Epithelial cell of esophagus (primary cell): Measurements from ENCODE around the gene ARHGEF33.

ENCODE experiments used
- DNase-seq: peaks from one replicate; pipeline ENCODE4 v3.0.0; 2010; ENCODE audit warnings: low read depth
- H3K4me3 ChIP-seq: 2 replicates; pipeline ENCODE4 v1.5.1; 2011; ENCODE audit warnings: mild to moderate bottlenecking, low read length, control low read depth
- TF ChIP-seq, protein P1 (sequence below): IDR thresholded peaks from 2 replicates; pipeline ENCODE4 v1.5.1; 2011; ENCODE audit warnings: low read depth, mild to moderate bottlenecking, low read length, control low read depth, inconsistent platforms; ENCODE audit not compliant: insufficient read depth; ENCODE audit errors: missing control alignments

The ARHGEF33 gene

GRCh38 chr2:38943784-38944183 is 54.1 kb downstream of the ARHGEF33 start:
- H3K4me3 ChIP-seq, result no peak overlapping the region
- TF ChIP-seq, protein P1, sequence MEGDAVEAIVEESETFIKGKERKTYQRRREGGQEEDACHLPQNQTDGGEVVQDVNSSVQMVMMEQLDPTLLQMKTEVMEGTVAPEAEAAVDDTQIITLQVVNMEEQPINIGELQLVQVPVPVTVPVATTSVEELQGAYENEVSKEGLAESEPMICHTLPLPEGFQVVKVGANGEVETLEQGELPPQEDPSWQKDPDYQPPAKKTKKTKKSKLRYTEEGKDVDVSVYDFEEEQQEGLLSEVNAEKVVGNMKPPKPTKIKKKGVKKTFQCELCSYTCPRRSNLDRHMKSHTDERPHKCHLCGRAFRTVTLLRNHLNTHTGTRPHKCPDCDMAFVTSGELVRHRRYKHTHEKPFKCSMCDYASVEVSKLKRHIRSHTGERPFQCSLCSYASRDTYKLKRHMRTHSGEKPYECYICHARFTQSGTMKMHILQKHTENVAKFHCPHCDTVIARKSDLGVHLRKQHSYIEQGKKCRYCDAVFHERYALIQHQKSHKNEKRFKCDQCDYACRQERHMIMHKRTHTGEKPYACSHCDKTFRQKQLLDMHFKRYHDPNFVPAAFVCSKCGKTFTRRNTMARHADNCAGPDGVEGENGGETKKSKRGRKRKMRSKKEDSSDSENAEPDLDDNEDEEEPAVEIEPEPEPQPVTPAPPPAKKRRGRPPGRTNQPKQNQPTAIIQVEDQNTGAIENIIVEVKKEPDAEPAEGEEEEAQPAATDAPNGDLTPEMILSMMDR, result no peak
- no peak for DNase-seq

DNA sequence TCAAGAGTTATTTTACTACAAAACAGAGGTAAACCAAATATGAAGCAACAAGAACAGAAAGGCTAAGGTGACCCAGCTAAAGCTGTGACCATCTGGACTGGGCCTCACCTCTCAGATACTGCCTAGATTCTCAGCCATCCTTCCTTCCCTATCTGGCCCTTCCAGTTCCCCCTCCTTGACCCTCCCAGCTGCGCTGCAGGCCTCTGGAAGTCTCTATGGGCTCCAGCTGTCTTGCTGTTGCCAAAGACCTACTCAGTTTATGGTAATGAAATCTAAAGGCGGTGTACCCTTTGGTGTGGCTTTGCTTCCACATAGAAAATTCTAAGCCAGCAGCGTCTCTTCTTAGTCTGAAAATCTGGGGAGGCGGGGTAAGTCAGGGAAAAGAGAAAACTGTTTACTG is 55.7 kb downstream of the ARHGEF33 start:
- no peak for DNase-seq
- no peak overlapping the region for H3K4me3 ChIP-seq
- TF ChIP-seq, protein P1, result no peak

GRCh38 chr2:38945911-38946310 is 56.2 kb downstream of the ARHGEF33 start:
- no peak overlapping the region for H3K4me3 ChIP-seq
- DNase-seq, result no peak
- TF ChIP-seq, protein P1, result no peak

- no peak overlapping the region for H3K4me3 ChIP-seq
- DNase-seq, result peak; percentile 93
- TF ChIP-seq, protein P1, result peak; percentile 89
Observed at GRCh38 chr2:38947241-38948239, 57.9 kb downstream of the ARHGEF33 start.

DNA sequence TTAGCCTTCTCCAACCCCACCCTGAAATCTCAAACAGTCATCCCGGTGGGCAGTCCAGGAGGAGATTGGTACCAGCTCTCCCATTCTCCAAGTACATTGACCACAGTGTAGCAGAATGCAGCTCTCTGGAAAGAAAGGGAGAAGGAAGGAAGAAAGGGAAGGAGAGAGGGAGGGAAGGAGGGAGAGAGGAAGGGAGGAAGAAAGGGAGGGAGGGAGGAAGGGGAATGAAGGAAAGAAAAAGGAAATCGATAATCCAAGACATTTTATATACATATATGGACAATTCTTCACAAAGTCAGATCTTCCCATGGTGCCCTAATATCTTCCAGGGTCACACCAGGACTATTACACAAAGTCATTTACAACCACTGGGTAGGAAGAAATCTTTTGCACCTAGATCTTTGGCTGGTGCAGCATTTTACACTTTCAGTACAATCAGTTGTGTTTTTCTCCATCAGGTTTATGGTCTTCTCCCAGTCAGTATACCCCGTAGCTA is 58.8 kb downstream of the ARHGEF33 start:
- TF ChIP-seq, protein P1, result no peak
- DNase-seq, result no peak
- H3K4me3 ChIP-seq, result no peak overlapping the region

- TF ChIP-seq, protein P1, result no peak
- no peak overlapping the region for H3K4me3 ChIP-seq
- DNase-seq, result no peak
Observed at GRCh38 chr2:38948995-38949394, 59.3 kb downstream of the ARHGEF33 start.
